ENCODE results near the gene FOXM1.

FOXM1 gene

GRCh38 chr12:2877047-2877952, at the start of gene FOXM1, which contains the start of gene RHNO1:
Gene FOXM1, minus strand, starts transcription at chr12:2877174. Its CDS starts 2,696 bp downstream, at chr12:2874478.
Gene RHNO1, plus strand, starts transcription at chr12:2877223. Its CDS starts 8,144 bp downstream, at chr12:2885367.
- peak; percentile 86 for DNase-seq

GRCh38 chr12:2925322-2925995, 48.5 kb upstream of the FOXM1 start:
- no peak for DNase-seq

- DNase-seq: no peak
These were observed 47.0 kb upstream of the FOXM1 start for GRCh38 chr12:2924019-2924418.

- DNase-seq: no peak
These were observed 46.1 kb upstream of the FOXM1 start for GRCh38 chr12:2923057-2923456.

GRCh38 chr12:2922329-2922728, 45.4 kb upstream of the FOXM1 start:
- no peak for DNase-seq

GRCh38 chr12:2919249-2919648, 42.3 kb upstream of the FOXM1 start:
- no peak for DNase-seq

- no peak for DNase-seq
These were observed 35.2 kb upstream of the FOXM1 start for GRCh38 chr12:2912216-2912575.

- no peak for DNase-seq
These were observed 27.3 kb upstream of the FOXM1 start for GRCh38 chr12:2904260-2904659.

GRCh38 chr12:2902272-2902880, 25.4 kb upstream of the FOXM1 start:
- DNase-seq: peak; percentile 81

- no peak for DNase-seq
These were observed 23.7 kb upstream of the FOXM1 start for GRCh38 chr12:2900642-2901041.

- DNase-seq: no peak
These were observed 20.4 kb upstream of the FOXM1 start for GRCh38 chr12:2897418-2897817.

- DNase-seq: no peak
These were observed 18.5 kb upstream of the FOXM1 start for GRCh38 chr12:2895511-2895910.

GRCh38 chr12:2895051-2895451, 18.1 kb upstream of the FOXM1 start:
- DNase-seq: no peak

GRCh38 chr12:2893007-2893406, 16.0 kb upstream of the FOXM1 start:
- no peak for DNase-seq

GRCh38 chr12:2892246-2892645, 15.3 kb upstream of the FOXM1 start:
- DNase-seq: no peak

GRCh38 chr12:2891240-2892053, 14.5 kb upstream of the FOXM1 start:
- peak; percentile 38 for DNase-seq

GRCh38 chr12:2890388-2891239, 13.6 kb upstream of the FOXM1 start, which contains the start of gene TULP3:
Gene TULP3, plus strand, starts transcription at chr12:2890891. Its CDS starts 57 bp downstream, at chr12:2890948.
- peak; percentile 99 for DNase-seq

GRCh38 chr12:2890001-2890387, 13.0 kb upstream of the FOXM1 start:
- no peak for DNase-seq

GRCh38 chr12:2886768-2887450, 9.9 kb upstream of the FOXM1 start:
- DNase-seq: no peak

GRCh38 chr12:2884810-2885209, 7.8 kb upstream of the FOXM1 start:
- DNase-seq: no peak

GRCh38 chr12:2879853-2880252, 2.9 kb upstream of the FOXM1 start:
- DNase-seq: no peak

Measured in NCI-H1092 (cell line).